BJ (cell line): ENCODE results near the gene RASGRP2. TPM values are rescaled to one million over a fixed set of nuclear protein-coding genes. Genes with fewer than 3 reads are reported as not detected.

Experiments
- CTCF ChIA-PET: fragments of 350-600 bp; formaldehyde crosslinking; extraction: SDS; loops from one replicate; lab custom pipeline; 2021; ENCODE audit warnings: antibody characterized with exemption, inconsistent platforms; lab: Yijun Ruan, JAX
- POLR2A ChIA-PET: fragments of 300-600 bp; sonication (Branson Sonifier 250); formaldehyde crosslinking; extraction: SDS; loops from one replicate; lab custom pipeline; 2021; ENCODE audit warnings: antibody characterized with exemption; lab: Charles Lee
- DNase-seq: peaks from one replicate; pipeline ENCODE4 v3.0.0-alpha.2; 2011; ENCODE audit warnings: low read depth
- H3K27me3 ChIP-seq: 2 replicates; pipeline ENCODE4 v1.6.0; 2011; ENCODE audit warnings: low read length; ENCODE audit not compliant: control insufficient read depth, insufficient read depth
- H3K36me3 ChIP-seq: 2 replicates; pipeline ENCODE4 v1.5.1; 2011; ENCODE audit warnings: low read length; ENCODE audit not compliant: control insufficient read depth, insufficient read depth
- H3K4me3 ChIP-seq: 2 replicates; pipeline ENCODE4 v1.5.1; 2011; ENCODE audit warnings: low read depth, mild to moderate bottlenecking, control low read depth, low read length
- polyA plus RNA-seq: library from polyadenylated mRNA; depleted of rRNA; stranded (reverse); fragments of >200 nt; gene quantifications from 2 replicates; pipeline ENCODE4 v1.2.3, GENCODE V29; 2011
- TF ChIP-seq, protein P1 (sequence below): IDR thresholded peaks from 2 replicates; pipeline ENCODE4 v1.5.1; 2011; ENCODE audit warnings: low read depth, mild to moderate bottlenecking, control low read depth, inconsistent platforms, low read length, moderate library complexity; ENCODE audit not compliant: insufficient read depth

Gene RASGRP2
- polyA plus RNA-seq, 1 experiment, result 5.3 TPM

DNA sequence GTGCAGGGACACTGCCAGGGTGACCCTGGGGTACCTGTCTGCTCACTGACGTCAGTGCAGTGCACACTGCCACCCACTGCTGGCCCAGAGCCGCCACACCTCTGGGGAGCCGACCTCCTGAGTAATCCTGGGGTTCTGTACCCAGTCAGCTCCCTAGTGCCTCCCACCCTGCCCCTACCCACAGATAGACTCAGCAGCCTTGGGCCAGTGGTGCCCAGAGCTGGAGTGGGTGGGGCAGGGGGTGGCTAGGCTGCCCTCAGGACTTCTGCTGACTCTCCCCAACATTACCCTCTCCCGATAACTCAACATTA, 26.7 kb downstream of the RASGRP2 start:
- DNase-seq, result no peak
- CTCF ChIA-PET, result interaction anchor here (2.2 to 3.2 kb wide), 2 partner anchors 26 to 28 kb away, joined by 6 to 13 read pairs; no protein-coding TSS in a partner anchor
- POLR2A ChIA-PET, result no interaction called here
- TF ChIP-seq, protein P1, sequence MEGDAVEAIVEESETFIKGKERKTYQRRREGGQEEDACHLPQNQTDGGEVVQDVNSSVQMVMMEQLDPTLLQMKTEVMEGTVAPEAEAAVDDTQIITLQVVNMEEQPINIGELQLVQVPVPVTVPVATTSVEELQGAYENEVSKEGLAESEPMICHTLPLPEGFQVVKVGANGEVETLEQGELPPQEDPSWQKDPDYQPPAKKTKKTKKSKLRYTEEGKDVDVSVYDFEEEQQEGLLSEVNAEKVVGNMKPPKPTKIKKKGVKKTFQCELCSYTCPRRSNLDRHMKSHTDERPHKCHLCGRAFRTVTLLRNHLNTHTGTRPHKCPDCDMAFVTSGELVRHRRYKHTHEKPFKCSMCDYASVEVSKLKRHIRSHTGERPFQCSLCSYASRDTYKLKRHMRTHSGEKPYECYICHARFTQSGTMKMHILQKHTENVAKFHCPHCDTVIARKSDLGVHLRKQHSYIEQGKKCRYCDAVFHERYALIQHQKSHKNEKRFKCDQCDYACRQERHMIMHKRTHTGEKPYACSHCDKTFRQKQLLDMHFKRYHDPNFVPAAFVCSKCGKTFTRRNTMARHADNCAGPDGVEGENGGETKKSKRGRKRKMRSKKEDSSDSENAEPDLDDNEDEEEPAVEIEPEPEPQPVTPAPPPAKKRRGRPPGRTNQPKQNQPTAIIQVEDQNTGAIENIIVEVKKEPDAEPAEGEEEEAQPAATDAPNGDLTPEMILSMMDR, result no peak
- Histone ChIP-seq H3K4me3 (no peak overlapping the region), H3K36me3 (no peaks in the 10 kb centered on the region), H3K27me3 (peaks cover 60% of the 10 kb centered on the region)

DNA sequence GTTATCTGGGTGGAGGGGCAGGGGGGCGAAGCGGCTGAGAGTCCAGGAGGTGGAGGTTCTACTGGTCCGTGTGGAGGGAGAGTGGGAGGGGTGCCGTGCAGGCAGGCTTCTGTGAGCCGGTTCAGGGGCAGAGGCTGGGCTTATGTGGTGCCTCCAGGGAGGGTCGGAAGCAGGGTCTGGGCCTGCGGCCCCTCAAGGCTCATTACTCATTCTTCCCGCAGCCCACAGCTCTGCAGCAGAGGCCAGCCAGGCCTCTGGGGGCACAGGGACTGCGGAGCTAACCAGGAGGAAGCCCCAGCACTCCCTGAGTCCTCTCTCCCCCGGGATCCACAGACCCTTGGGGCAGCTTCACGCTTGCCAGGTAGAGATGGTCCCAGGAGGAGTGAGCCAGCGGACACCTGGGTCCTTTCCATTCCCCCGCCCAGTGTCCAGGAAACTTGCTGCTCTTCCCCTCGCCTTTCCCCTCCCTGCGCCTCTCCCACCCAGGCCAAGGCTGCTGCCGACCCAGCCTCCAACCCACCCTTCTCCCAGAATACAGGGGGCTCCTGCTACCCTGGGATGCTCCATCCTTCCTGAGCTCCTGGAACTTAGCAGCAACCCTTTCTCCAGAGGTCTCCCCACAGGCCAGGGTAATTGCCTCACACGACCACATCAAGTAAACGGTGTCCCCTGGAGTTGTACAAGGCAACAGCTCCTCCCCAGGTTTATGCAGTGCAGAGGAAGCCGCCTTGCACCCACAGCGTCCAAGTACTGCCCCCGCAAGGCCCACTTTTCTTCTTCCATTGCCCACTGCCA, 27.3 kb downstream of the RASGRP2 start:
- POLR2A ChIA-PET, result no interaction called here
- TF ChIP-seq, protein P1, result no peak
- DNase-seq, result no peak
- H3K4me3 ChIP-seq, result no peak overlapping the region
- CTCF ChIA-PET, result interaction anchor here (0.7 to 3.2 kb wide), 3 partner anchors 26 to 66 kb away, joined by 3 to 13 read pairs (median 6); no protein-coding TSS in a partner anchor
- H3K36me3 ChIP-seq, result no peaks in the 10 kb centered on the region
- peaks cover 58% of the 10 kb centered on the region for H3K27me3 ChIP-seq

DNA sequence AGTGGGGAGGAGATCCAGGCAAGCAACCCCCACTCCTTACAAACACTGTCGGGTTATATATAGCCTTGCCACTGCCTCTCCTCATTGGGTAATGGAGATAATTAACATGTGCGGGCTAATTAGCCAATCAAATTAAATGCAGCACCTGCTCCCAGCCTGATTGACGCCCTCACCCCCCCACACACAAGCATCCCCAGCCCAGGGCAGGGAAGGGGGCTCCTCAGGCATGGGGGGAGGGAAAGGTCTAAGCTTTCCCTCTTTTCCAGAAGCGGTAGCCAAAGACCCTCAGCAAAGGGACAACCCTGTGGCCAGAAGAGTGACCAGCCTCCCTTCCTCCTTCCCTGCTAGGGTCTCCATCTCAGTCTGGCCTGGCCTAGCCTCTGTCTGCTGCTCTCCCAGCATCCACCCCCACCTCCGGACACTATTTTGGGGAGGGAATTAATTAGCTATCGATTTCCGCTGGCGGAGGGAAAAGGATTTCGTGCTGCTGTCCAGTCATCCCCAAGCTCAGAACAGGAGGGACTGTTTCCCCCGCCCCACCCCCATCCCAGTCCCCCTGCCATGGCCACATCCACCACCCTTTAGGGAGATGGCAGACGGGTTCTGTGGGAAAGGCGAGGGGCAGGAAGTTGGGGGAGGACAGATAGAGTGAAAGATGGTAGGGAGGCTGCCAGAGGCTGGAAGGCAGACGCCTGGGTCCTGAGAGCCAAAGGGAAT, 28.0 kb downstream of the RASGRP2 start:
- no peaks in the 10 kb centered on the region for H3K36me3 ChIP-seq
- H3K4me3 ChIP-seq, result no peak overlapping the region
- ChIA-PET CTCF (interaction anchor here (0.7 to 3.2 kb wide), 3 partner anchors 27 to 66 kb away, joined by 3 to 13 read pairs (median 6); no protein-coding TSS in a partner anchor), POLR2A (no interaction called here)
- TF ChIP-seq, protein P1, result no peak
- DNase-seq, result no peak
- peaks cover 55% of the 10 kb centered on the region for H3K27me3 ChIP-seq

DNA sequence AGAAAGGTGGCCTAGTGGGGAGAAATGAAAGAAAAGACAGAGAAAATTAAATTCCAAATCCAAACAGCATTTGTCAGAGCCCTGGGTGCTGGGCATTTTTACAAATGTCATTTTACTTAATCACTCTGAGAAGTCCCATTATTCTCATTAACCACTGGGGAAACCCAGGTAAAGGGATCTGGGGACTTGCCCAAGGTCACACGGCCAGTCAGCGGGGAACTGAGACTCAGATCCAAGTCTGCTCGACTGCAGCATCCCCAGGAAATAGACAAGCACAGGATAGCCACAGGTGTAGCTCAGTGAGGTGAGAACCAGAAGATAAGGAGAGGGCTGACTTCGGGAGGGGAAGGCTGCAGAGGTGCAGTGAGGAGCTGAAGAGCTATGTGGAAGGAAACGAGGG, 28.8 kb downstream of the RASGRP2 start:
- DNase-seq, result no peak
- H3K36me3 ChIP-seq, result no peaks in the 10 kb centered on the region
- H3K4me3 ChIP-seq, result no peak overlapping the region
- ChIA-PET POLR2A (no interaction called here), CTCF (no interaction called here)
- peaks cover 57% of the 10 kb centered on the region for H3K27me3 ChIP-seq
- TF ChIP-seq, protein P1, result no peak

GRCh38 chr11:64714666-64715065, 29.3 kb downstream of the RASGRP2 start:
- POLR2A ChIA-PET, result no interaction called here
- CTCF ChIA-PET, result no interaction called here
- peaks cover 58% of the 10 kb centered on the region for H3K27me3 ChIP-seq
- no peaks in the 10 kb centered on the region for H3K36me3 ChIP-seq
- TF ChIP-seq, protein P1, result no peak
- no peak overlapping the region for H3K4me3 ChIP-seq
- no peak for DNase-seq
